Heart left ventricle (tissue), 16 donors: ENCODE data around the gene FRMD4B. TPM values are rescaled to one million over a fixed set of nuclear protein-coding genes. Genes with fewer than 3 reads are reported as not detected.

ENCODE experiments used
- ATAC-seq, 4 donors: fragments of 200-7000 bp; cut with Tn5 transposase; one replicate each; pipeline ENCODE4 v1.9.1; 2020 to 2022; ENCODE audit warnings: moderate library complexity in 4 of 4, mild to moderate bottlenecking in 3 of 4, moderate number of reproducible peaks in 1 of 4
- DNase-seq, 5 donors: peaks; one replicate each; pipeline ENCODE4 v3.0.0-alpha.2; 2020
- H3K27ac ChIP-seq, 12 donors: fragments of 200-600 bp; sonication (generic) in 4 of 12; one replicate each; pipeline versions ENCODE4 v1.5.0 to v1.8.0; 2016 to 2022; ENCODE audit warnings: mild to moderate bottlenecking in 2 of 12
- H3K27me3 ChIP-seq, 9 donors: fragments of 200-600 bp; sonication (generic) in 2 of 9; one replicate each; pipeline versions ENCODE4 v1.5.1 to v1.8.0; 2016 to 2022; ENCODE audit warnings: mild to moderate bottlenecking in 3 of 9
- H3K36me3 ChIP-seq, 9 donors: fragments of 200-600 bp; sonication (generic) in 2 of 9; one replicate each; pipeline versions ENCODE4 v1.5.0 to v1.8.0; 2018 to 2022; ENCODE audit warnings: mild to moderate bottlenecking in 2 of 9
- H3K4me1 ChIP-seq, 12 donors: fragments of 200-600 bp; sonication (generic) in 4 of 12; one replicate each; pipeline versions ENCODE4 v1.5.0 to v1.8.0; 2016 to 2022; ENCODE audit warnings: mild to moderate bottlenecking in 3 of 12
- H3K4me3 ChIP-seq, 12 donors: fragments of 200-600 bp; sonication (generic) in 4 of 12; one replicate each; pipeline versions ENCODE4 v1.5.0 to v1.8.0; 2017 to 2022; ENCODE audit warnings: mild to moderate bottlenecking in 9 of 12, moderate library complexity in 4 of 12
- H3K9me3 ChIP-seq, 12 donors: fragments of 200-600 bp; sonication (generic) in 4 of 12; one replicate each; pipeline versions ENCODE4 v1.5.0 to v1.8.0; 2016 to 2022; ENCODE audit warnings: mild to moderate bottlenecking in 1 of 12
- CTCF ChIP-seq, 12 donors: fragments of 200-600 bp; sonication (generic) in 4 of 12; IDR thresholded peaks; one replicate each; pipeline versions ENCODE4 v1.5.0 to v1.8.0; 2018 to 2022; ENCODE audit warnings: antibody characterized with exemption in 12 of 12, mild to moderate bottlenecking in 5 of 12
- POLR2A ChIP-seq, 2 donors: fragments of 450-650 bp; IDR thresholded peaks; one replicate each; pipeline ENCODE4 v1.6.1; 2017; ENCODE audit warnings: antibody characterized with exemption in 2 of 2, mild to moderate bottlenecking in 2 of 2, moderate library complexity in 2 of 2
- WGBS, 4 donors: extraction: QIAGEN DNeasy Blood & Tissue Kit in 2 of 4; methylation state at CpG; one replicate each; pipeline versions ENCODE4 v1.1.5 to v1.1.7; 2013 to 2018; 5-methylcytosine and 5-hydroxymethylcytosine counted together
- intact Hi-C, 10 donors: fragments of 100-400 bp; cut with DNase I; formaldehyde crosslinking; loops; one replicate each; pipeline versions ENCODE4 v1.11.1 to v1.14.2; 2022
- polyA plus RNA-seq, 2 donors: library from polyadenylated mRNA; stranded (reverse); fragments of 200-250 nt; gene quantifications; one replicate each; pipeline ENCODE4 v1.2.3, GENCODE V29; 2013
- total RNA-seq, 9 donors: library from RNA; depleted of rRNA in 2 of 9; stranded (reverse); fragments of >200 nt in 2 of 9; fragmentation: NEBNext Ultra II Directional in 3 of 9; extraction: Animal tissue kit (Norgen Biotek cat#: 25700) in 3 of 9; gene quantifications; one replicate each; pipeline versions ENCODE4 v1.1.0 to v1.2.4, GENCODE V29; 2016 to 2023
- donor health status: ischemic (EF 13 %, LVEDD 7.1; RV severe dilation, severe dysfunction).
- donor health status: healthy with polysubstance abuse.
- donor health status: DM: no; HTN: yes; CAD: no.
- donor health status: DM: no; HTN: no; CAD: no.
- donor health status: ischemic (EF 25% LVEDD 6.9; RV normal size, moderate dysfunction).
- donor health status: ischemic (EF 25% LVEDD 5.7; RV mildly dilated, moderate dysfunction).
- donor health status: healthy.
- donor health status: DM: yes; HTN: yes; CAD: no.
- donor health status: ischemic (EF 35%, LVEDD 5.7; RV mildly dilated, moderate dysfunction).
- donor health status: nonischemic (EF 11% LVEDD 7.7; RV severe dilation, severe dysfunction).
- donor health status: DM: yes; HTN: yes; CAD: no.
- donor health status: PGD.
- donor health status: ischemic (EF 29% LVEDD 5.4; RV normal size, mild dysfunction).
- donor health status: nonischemic (EF 23%, LVEDD 6.1; RV moderate dilation, normal function).

The FRMD4B gene
- total and polyA plus RNA-seq, 11 donors, result 3.4 to 42.8 (median 10.9) TPM

GRCh38 chr3:69406163-69406562 is 20.3 kb upstream of the FRMD4B start:
- ATAC-seq, result peak in 3 of 4 donors; percentile 45 to 57 (median 55)
- intact Hi-C loops, result loop anchor here in 4 of 10 donors (5.0 kb wide), 3 partner anchors 79 to 244 kb away; no protein-coding TSS in a partner anchor

GRCh38 chr3:69405067-69405466 is 19.2 kb upstream of the FRMD4B start:
- no peak overlapping the region for H3K4me3 ChIP-seq
- TF ChIP-seq CTCF (IDR thresholded peaks at IDR 0.05) (no peak), POLR2A (IDR thresholded peaks at IDR 0.05) (no peak)
- no peak overlapping the region for H3K27ac ChIP-seq
- H3K4me1 ChIP-seq, result peaks cover 0 to 37% (median 20%) of the 10 kb centered on the region in 12 donors
- H3K27me3 ChIP-seq, result no peaks in the 10 kb centered on the region
- peaks cover 0 to 10% (median 3%) of the 10 kb centered on the region in 12 donors for H3K9me3 ChIP-seq
- intact Hi-C loops, result loop anchor here in 4 of 10 donors (5.0 kb wide), 3 partner anchors 78 to 243 kb away; no protein-coding TSS in a partner anchor
- ATAC-seq, result no peak
- no peak for DNase-seq
- 81 to 98% (median 97%) methylated on average over 3 of the region's 3 CpGs for WGBS, 4 donors
- H3K36me3 ChIP-seq, result no peaks in the 10 kb centered on the region

More at GRCh38 chr3:69406163-69406562, 20.3 kb upstream of the FRMD4B start:
- H3K4me3 ChIP-seq, result no peak overlapping the region
- H3K27me3 ChIP-seq, result no peaks in the 10 kb centered on the region
- H3K27ac ChIP-seq, result peak overlapping the region in 1 of 12 donors; percentile 13
- no peaks in the 10 kb centered on the region for H3K36me3 ChIP-seq
- peaks cover 0 to 40% (median 19%) of the 10 kb centered on the region in 12 donors for H3K4me1 ChIP-seq
- TF ChIP-seq POLR2A (IDR thresholded peaks at IDR 0.05), result no peak
- no peak for TF ChIP-seq CTCF (IDR thresholded peaks at IDR 0.05)
- WGBS, 4 donors, result 0 to 12% (median 3%) methylated on average over 2 of the region's 2 CpGs
- H3K9me3 ChIP-seq, result peaks cover 0 to 10% (median 3%) of the 10 kb centered on the region in 12 donors
- DNase-seq, result peak in 4 of 5 donors; percentile 54 to 75 (median 61)

DNA sequence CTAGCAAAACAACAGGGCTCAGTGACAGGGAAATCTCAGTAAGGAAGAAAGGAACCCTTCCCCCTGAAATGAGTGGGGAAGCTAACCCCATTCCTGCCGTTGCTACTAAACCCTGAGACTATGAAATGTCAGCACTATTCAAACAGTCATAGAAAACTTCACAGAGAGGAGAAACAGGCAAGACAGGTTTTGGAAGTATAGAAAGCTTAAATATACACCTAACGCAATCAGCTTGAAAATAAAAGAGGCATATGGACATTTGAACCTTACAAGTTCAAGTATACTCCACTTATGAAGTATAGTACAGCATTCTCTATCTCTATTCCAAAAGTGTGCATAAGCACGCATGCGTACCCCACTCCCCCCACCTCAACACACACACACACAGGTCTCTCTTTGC is 17.6 kb upstream of the FRMD4B start:
- Histone ChIP-seq H3K27ac (no peak overlapping the region), H3K4me1 (peaks cover 0 to 25% (median 9%) of the 10 kb centered on the region in 12 donors), H3K27me3 (no peaks in the 10 kb centered on the region), H3K9me3 (peaks cover 0 to 10% (median 3%) of the 10 kb centered on the region in 12 donors), H3K36me3 (no peaks in the 10 kb centered on the region), H3K4me3 (no peak overlapping the region)
- ATAC-seq, result no peak
- WGBS, 4 donors, result 87 to 93% (median 90%) methylated on average over 4 of the region's 4 CpGs
- no peak for DNase-seq
- TF ChIP-seq POLR2A (IDR thresholded peaks at IDR 0.05), result no peak
- no peak for TF ChIP-seq CTCF (IDR thresholded peaks at IDR 0.05)
- intact Hi-C loops, result no loop called here

- 47 to 55% (median 53%) methylated on average over 2 of the region's 2 CpGs for WGBS, 4 donors
- DNase-seq, result no peak
- peak in 2 of 4 donors; percentile 9 to 48 for ATAC-seq
- peaks cover 0 to 10% (median 0%) of the 10 kb centered on the region in 12 donors for H3K4me1 ChIP-seq
- TF ChIP-seq POLR2A (IDR thresholded peaks at IDR 0.05), result no peak
- no peak for TF ChIP-seq CTCF (IDR thresholded peaks at IDR 0.05)
- no peaks in the 10 kb centered on the region for H3K36me3 ChIP-seq
- H3K4me3 ChIP-seq, result no peak overlapping the region
- intact Hi-C loops, result no loop called here
- peaks cover 0 to 18% (median 3%) of the 10 kb centered on the region in 12 donors for H3K9me3 ChIP-seq
- no peaks in the 10 kb centered on the region for H3K27me3 ChIP-seq
- H3K27ac ChIP-seq, result no peak overlapping the region
Observed at GRCh38 chr3:69400683-69401082, 14.8 kb upstream of the FRMD4B start.
